NCI-H146 (cell line): ENCODE data around the gene MKKS.

Experiments used
- DNase-seq: peaks from one replicate; lab custom pipeline; 2025; lab: John Stamatoyannopoulos, UW

Gene MKKS

DNA sequence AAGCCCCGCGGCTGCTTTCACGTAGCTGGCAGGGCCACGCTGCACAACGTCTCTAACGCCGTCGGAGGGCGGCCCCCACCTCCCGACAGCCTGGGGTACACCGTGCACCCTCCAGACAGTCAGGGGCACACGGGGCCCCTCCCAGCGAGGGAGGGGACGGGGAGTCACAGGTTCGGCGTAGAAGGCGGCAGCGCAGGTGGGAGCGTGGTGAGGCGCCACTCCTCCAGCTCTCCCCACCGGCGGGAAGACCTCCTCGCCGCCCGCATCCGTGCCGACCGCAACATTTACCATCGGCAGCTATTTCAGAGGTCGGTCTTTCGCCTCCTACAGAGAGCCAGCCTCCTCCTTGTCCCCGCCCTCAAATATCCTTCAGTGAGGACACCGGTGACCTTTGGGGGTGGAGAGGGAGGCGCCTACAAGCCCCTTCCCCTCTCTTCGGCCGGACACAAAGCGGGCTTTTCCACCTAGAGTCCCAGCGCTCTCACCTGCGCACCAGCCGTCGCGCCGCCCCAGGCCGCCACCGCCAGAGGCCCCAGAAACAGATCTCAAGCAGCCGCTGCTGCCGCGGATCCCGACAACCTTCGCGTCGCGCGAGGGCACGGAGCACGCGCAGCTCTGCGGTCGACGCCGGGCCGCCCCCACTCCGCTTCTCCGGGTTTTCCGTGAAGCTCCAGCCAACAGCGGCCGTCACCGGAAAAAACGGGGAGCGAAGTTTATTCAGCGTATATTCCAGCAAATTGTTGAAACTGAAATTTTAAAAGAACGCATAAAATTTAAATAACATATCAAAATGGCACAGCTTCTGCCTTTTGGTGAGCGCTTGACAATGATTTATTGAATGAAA, at the start of gene MKKS:
Gene MKKS (minus strand): TSS at position 600 of the 844 bp plus-strand sequence. CDS start 20,708 bp downstream, outside the sequence.
- DNase-seq: peak; percentile 96

GRCh38 chr20:10483691-10484090, 49.7 kb upstream of the MKKS start:
- no peak for DNase-seq

DNA sequence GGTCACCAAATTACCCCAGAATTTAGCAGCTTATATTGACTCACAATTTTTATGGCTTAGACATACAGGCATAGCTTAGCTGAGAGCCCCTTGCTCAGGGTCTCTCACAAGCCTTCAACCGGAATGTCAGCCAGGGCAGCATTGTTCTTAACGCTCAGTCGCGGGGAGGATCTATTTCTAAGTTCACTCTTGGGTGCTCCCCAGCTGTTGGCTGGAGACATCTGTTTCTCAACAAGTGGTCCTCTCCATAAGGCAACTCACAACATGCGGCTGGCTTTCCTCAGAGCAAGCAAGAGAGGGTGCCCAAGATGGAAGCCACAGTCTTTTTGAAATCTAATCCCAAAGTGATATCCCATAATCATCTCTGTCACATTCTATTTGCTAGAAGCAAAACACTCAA, 47.7 kb upstream of the MKKS start:
- no peak for DNase-seq

- DNase-seq: no peak
These were observed 44.9 kb upstream of the MKKS start for GRCh38 chr20:10478930-10479329.

- no peak for DNase-seq
These were observed 44.2 kb upstream of the MKKS start for GRCh38 chr20:10478205-10478604.

DNA sequence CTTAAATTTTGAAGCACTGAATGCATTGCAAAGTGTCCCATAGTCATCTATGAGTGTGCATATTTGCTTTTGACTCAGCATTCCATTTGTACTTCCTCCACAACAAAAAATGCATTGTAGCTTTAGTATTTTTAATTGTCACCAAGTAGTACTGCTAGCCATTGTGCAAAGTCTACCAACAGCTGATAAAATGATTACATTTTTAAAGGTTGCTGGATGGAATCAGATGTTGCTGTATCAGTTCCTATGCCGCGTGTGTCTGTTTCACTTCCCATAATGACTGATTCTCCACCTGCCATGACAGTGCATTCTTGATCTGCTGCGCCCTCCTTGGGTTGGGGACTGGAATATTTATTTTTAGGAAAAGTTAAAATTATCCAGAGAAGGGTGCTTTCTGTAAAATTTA, 42.3 kb upstream of the MKKS start:
- DNase-seq: no peak

DNA sequence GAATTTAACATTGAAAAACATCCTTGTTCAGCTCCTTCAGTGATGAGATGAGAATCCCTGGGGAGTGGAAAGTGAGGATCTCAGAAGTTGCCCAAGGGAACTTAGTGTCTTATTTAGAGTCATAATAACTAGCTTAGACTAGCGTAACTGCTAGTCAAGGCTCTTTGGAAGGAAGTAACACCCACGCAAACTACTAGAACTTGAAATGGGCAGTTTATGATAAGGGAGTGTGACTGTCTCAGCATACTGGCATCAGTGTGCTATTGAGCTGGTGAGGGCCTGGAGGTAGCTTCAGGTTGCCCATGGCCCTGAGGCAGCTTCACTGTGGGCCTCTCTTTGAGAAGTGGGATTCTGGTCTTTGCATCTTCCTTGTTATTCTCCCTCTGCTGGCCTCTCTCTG, 41.2 kb upstream of the MKKS start:
- DNase-seq: no peak

- no peak for DNase-seq
These were observed 40.7 kb upstream of the MKKS start for GRCh38 chr20:10474606-10475184.

DNA sequence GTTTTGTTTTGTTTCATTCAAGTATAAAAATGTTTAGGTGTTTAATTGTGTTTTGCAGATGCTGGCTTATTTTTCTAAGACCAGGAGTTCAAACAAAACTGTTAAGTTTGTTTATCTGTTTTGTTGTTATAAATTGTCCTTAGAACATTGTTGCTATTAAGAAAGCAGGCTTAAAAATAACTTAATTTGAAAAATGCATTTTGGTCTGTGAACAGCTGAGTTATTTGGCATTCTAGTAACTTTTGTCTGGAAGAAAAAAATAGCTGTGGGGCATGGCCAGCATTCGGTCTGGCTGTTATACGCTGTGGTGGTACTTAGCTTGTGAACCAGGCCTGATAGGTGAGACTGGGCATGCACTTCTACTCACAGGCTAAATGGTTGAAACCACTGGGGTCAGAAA, 38.8 kb upstream of the MKKS start:
- no peak for DNase-seq

DNA sequence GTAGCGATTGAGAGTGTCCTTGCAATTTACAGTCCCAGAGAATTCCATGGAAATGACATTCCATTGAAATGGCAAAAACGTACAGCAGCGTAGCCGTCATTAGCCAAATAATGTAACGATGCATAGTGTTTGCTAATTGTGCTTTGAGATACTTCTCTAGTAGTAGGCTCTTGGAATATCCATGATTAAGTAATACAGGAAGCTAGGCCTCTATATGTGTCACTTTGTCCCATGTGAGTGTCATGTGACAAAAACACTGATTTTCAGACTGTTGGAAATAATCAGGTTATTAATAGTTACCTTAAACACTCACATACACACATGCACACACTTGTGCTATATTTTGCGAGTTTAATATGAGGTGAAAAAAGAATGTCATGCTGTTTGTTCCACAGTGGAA, 36.3 kb upstream of the MKKS start:
- DNase-seq: no peak

DNA sequence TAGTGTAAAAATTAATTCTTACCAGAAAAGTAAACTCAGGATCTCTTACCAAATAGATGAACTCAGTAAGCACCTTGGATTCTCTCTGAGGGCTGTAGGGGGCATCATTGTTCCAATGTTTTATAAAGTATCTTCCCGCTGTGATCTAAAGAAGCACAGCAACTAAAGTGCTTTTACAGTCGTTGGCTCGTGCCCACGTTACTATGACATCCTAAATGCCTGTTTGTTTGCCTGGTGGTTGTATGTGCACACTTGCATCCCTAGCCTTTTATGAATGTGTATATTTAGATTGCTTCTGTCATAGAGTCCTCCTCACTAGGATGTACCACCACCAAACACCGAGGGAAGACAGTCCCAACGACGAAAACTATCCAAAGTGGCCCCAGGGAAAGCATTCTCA, 35.6 kb upstream of the MKKS start:
- DNase-seq: peak; percentile 93

GRCh38 chr20:10469056-10469455, 35.0 kb upstream of the MKKS start:
- no peak for DNase-seq

GRCh38 chr20:10468340-10468845, 34.4 kb upstream of the MKKS start:
- no peak for DNase-seq

DNA sequence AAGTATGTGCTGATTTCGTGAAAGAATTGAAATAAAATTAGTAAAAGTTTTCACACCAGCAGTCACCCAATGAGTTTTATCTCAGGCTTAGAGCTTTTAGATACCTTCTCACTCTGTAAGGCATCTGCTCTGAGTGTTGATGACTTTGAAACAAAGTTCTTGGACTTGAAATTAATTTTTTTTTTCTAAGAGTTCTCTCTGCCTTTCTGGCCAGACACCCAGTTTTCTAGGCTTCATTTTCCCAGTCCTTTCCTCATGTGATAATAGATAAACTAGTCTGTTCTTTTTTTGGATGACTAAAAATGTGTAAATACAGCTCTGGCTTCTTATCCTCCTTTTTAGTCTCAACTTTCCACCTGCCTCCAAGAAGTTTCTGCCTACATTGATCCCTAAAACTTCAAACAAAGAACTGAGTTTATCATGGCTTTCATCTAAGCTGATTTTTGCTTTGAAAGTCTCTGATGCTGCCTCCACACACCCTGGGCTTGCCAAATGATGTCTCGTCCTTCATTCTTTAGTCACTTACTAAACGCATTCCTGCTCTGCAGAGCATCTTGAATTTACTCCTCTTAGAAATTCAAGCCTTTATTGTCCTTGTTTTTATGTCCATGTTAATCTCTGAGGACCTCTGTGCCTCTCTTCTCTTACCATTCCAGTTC, 33.8 kb upstream of the MKKS start:
- no peak for DNase-seq

GRCh38 chr20:10466855-10467254, 32.8 kb upstream of the MKKS start:
- no peak for DNase-seq

DNA sequence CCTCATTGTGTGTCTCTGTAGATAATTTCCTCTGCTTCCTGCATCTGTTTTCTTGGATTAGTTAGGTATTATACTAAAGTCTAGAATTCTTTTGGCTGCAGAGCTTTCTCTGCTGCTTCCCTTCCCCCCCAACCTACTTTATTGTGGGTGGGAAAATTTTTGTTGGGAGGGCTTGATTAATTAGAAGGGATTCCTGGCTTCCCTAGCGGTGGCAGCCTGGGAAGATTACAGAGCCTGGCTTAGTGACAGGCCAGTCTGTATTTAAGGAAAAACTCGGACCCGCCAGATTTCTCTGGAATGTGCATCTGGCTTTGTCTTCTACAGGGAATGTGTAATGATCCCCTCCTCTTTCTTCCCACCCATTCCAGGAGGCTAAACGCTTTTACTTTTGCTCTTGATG, 32.3 kb upstream of the MKKS start:
- no peak for DNase-seq

GRCh38 chr20:10465135-10465534, 31.1 kb upstream of the MKKS start:
- no peak for DNase-seq

- no peak for DNase-seq
These were observed 29.6 kb upstream of the MKKS start for GRCh38 chr20:10463622-10464021.

DNA sequence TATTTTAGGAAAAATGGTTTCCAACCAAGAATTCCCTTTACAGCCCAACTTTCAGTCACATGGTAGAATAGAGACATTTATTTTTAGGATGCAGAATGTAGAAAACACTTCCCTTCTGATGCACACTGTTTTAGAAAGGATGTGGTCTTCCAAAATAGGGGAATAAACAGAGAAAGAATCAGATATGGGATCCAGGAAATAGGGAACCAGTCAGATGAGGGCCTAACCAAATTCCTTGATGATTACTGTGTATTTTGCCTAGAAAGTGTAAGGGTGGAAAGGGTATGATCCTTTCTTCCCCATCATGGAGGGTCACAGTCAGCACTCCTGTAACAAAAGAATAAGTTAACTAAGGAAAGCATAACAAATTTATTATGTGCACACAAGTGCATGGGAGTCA, 28.5 kb upstream of the MKKS start:
- no peak for DNase-seq

GRCh38 chr20:10461495-10461894, 27.5 kb upstream of the MKKS start:
- no peak for DNase-seq

DNA sequence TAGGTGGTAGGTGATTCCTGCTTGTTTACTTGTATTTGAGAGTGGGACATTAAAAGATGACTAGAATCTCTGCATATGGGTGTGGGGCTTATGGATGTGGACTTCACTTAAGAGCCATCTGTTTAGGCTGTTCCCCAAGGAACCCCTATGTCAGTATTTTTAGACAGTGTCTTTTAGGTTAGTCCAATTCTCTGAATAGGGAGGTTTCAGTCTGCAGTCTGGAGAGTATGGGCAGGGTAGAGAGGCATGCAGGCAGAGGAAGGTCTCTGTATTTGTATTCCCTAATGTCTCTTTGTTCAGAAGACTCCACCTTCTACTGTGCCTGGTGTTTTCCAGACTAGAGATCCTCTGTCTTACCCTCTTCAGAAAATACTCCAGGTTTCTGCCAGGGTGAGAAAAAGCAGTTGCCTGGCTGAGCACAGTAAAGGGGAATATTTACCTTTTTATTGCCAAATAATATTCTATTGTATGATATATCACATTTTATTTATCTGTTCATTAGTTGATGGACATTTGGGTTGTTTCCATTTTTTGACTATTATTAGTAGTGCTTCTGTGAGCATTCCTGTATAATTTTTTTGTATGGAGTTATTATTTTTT, 20.2 kb upstream of the MKKS start:
- DNase-seq: peak; percentile 48

- peak; percentile 74 for DNase-seq
These were observed 19.2 kb upstream of the MKKS start for GRCh38 chr20:10453241-10453640.

- DNase-seq: no peak
These were observed 15.2 kb upstream of the MKKS start for GRCh38 chr20:10449270-10449669.
